Activated CD4-positive, CD25-positive, alpha-beta regulatory T cell (primary cell): ENCODE measurements around the gene NTN1.

Source experiments
- DNase-seq, 4 experiments: peaks; one replicate each; lab custom pipeline; 2025; lab: John Stamatoyannopoulos, UW

NTN1 gene

GRCh38 chr17:9218064-9218635 is 196.8 kb downstream of the NTN1 start:
- DNase-seq, result no peak

GRCh38 chr17:9218911-9219310 is 197.6 kb downstream of the NTN1 start:
- no peak for DNase-seq

GRCh38 chr17:9219631-9220397 is 198.5 kb downstream of the NTN1 start:
- no peak for DNase-seq

- DNase-seq, result no peak
Measured at GRCh38 chr17:9220398-9221146, 199.3 kb downstream of the NTN1 start.

GRCh38 chr17:9221147-9221921 is 200.0 kb downstream of the NTN1 start:
- no peak for DNase-seq

GRCh38 chr17:9221922-9222180 is 200.5 kb downstream of the NTN1 start:
- DNase-seq, result no peak

GRCh38 chr17:9223531-9223930 is 202.2 kb downstream of the NTN1 start:
- DNase-seq, result no peak

- no peak for DNase-seq
Measured at GRCh38 chr17:9224485-9224884, 203.2 kb downstream of the NTN1 start.

- no peak for DNase-seq
Measured at GRCh38 chr17:9225305-9226101, 204.2 kb downstream of the NTN1 start.

- no peak for DNase-seq
Measured at GRCh38 chr17:9226130-9226793, 205.0 kb downstream of the NTN1 start.

- DNase-seq, result no peak
Measured at GRCh38 chr17:9226794-9227135, 205.5 kb downstream of the NTN1 start.

GRCh38 chr17:9227819-9228407 is 206.6 kb downstream of the NTN1 start:
- no peak for DNase-seq

GRCh38 chr17:9228408-9229159 is 207.3 kb downstream of the NTN1 start:
- DNase-seq, result no peak

- DNase-seq, result no peak
Measured at GRCh38 chr17:9229160-9229825, 208.0 kb downstream of the NTN1 start.

- no peak for DNase-seq
Measured at GRCh38 chr17:9229826-9230201, 208.5 kb downstream of the NTN1 start.

GRCh38 chr17:9230346-9230745 is 209.0 kb downstream of the NTN1 start:
- DNase-seq, result no peak

- DNase-seq, result no peak
Measured at GRCh38 chr17:9230861-9231260, 209.6 kb downstream of the NTN1 start.

- no peak for DNase-seq
Measured at GRCh38 chr17:9231449-9232154, 210.3 kb downstream of the NTN1 start.

- no peak for DNase-seq
Measured at GRCh38 chr17:9232155-9232475, 210.8 kb downstream of the NTN1 start.
